HepG2 (cell line): ENCODE results near the gene SPECC1L. TPM values are rescaled to one million over a fixed set of nuclear protein-coding genes. Genes with fewer than 3 reads are reported as not detected.

Experiments used
- ARNT2 ChIP-seq: sonication (generic); formaldehyde crosslinking; IDR thresholded peaks from 2 replicates; pipeline ENCODE4 v1.8.0; 2022; ENCODE audit warnings: mild to moderate bottlenecking, low read depth, missing genetic modification reagents, moderate library complexity
- HES4 ChIP-seq: sonication (generic); formaldehyde crosslinking; IDR thresholded peaks from 2 replicates; pipeline ENCODE4 v1.9.0; 2021; ENCODE audit warnings: mild to moderate bottlenecking, missing genetic modification reagents, borderline replicate concordance
- MTERF4 ChIP-seq: sonication (generic); formaldehyde crosslinking; IDR thresholded peaks from 2 replicates; pipeline ENCODE4 v1.8.0; 2023; ENCODE audit warnings: mild to moderate bottlenecking, missing genetic modification reagents
- NFKB2 ChIP-seq: sonication (generic); formaldehyde crosslinking; IDR thresholded peaks from 2 replicates; pipeline ENCODE4 v1.4.0; 2020; ENCODE audit warnings: missing genetic modification reagents, borderline replicate concordance
- polyA plus RNA-seq, 8 experiments: library from polyadenylated mRNA; depleted of rRNA in 3 of 8; stranded (reverse) in 7 of 8; unstranded in 1 of 8; fragments of >200 nt; fragmentation: Illumina TruSeq in 4 of 8; extraction: Trizol in 4 of 8; gene quantifications; 2 replicates each; pipeline versions ENCODE4 v1.2.1 to v1.2.3, GENCODE V29; 2011 to 2016; ENCODE audit warnings: low read depth in 4 of 8, missing spikeins in 1 of 8, mixed read lengths in 1 of 8; ENCODE audit not compliant: insufficient read depth in 1 of 8
- total RNA-seq, 5 experiments: library from RNA; depleted of rRNA; stranded (reverse); fragments of >200 nt; fragmentation: Illumina TruSeq; extraction: Trizol; gene quantifications; 2 replicates each; pipeline ENCODE4 v1.2.3, GENCODE V29; 2016; ENCODE audit warnings: low read depth in 1 of 5
- TF ChIP-seq, protein P1 (sequence below): sonication (generic); formaldehyde crosslinking; IDR thresholded peaks from 2 replicates; pipeline ENCODE4 v1.5.1; 2020; ENCODE audit warnings: mild to moderate bottlenecking, missing genetic modification reagents, moderate library complexity
- TF ChIP-seq, protein P2 (sequence below): sonication (generic); formaldehyde crosslinking; IDR thresholded peaks from 2 replicates; pipeline ENCODE4 v1.9.0; 2022; ENCODE audit warnings: missing genetic modification reagents, mild to moderate bottlenecking, borderline replicate concordance
- TF ChIP-seq, protein P3 (sequence below): sonication (generic); formaldehyde crosslinking; conservative IDR thresholded peaks from 2 replicates; pipeline ENCODE4 v1.4.0; 2020; ENCODE audit warnings: missing genetic modification reagents

Gene SPECC1L
- total and polyA plus RNA-seq, 2 of the 13 experiments (the other 11 are each of a cell fraction or from before 2014, with no cell fraction given), result 14.1 to 30.3 TPM

DNA sequence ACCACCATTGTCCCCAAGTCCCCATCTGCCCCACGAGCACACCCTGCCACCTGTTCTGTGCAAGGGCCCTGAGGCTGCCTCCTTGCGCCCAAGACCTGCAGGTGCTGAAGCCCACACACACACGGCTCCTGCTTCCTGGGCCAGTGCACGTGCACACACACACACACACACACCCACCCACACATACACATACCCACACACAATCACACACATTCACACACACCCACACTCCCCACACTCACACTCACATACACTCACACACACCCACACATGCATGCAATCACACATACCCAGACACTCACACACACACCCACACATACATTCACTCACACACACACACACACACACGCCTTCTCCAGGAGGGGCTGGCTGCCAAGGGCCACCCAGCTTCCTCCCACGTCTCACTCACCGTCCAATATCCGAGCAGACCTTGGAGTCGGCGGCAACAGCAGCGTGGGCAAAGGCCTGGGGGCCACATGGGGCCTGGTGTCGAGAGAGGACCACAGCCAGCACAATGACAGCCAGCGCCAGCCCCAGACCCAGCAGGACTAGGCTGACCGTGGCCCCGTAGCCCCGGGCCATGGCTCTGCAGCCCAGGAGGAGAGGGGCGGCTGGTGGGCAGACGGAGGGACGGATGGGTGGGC, 26.4 kb upstream of the SPECC1L start (continued):
- TF ChIP-seq, protein P1, sequence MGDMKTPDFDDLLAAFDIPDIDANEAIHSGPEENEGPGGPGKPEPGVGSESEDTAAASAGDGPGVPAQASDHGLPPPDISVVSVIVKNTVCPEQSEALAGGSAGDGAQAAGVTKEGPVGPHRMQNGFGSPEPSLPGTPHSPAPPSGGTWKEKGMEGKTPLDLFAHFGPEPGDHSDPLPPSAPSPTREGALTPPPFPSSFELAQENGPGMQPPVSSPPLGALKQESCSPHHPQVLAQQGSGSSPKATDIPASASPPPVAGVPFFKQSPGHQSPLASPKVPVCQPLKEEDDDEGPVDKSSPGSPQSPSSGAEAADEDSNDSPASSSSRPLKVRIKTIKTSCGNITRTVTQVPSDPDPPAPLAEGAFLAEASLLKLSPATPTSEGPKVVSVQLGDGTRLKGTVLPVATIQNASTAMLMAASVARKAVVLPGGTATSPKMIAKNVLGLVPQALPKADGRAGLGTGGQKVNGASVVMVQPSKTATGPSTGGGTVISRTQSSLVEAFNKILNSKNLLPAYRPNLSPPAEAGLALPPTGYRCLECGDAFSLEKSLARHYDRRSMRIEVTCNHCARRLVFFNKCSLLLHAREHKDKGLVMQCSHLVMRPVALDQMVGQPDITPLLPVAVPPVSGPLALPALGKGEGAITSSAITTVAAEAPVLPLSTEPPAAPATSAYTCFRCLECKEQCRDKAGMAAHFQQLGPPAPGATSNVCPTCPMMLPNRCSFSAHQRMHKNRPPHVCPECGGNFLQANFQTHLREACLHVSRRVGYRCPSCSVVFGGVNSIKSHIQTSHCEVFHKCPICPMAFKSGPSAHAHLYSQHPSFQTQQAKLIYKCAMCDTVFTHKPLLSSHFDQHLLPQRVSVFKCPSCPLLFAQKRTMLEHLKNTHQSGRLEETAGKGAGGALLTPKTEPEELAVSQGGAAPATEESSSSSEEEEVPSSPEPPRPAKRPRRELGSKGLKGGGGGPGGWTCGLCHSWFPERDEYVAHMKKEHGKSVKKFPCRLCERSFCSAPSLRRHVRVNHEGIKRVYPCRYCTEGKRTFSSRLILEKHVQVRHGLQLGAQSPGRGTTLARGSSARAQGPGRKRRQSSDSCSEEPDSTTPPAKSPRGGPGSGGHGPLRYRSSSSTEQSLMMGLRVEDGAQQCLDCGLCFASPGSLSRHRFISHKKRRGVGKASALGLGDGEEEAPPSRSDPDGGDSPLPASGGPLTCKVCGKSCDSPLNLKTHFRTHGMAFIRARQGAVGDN (CRISPR knock-in tag), result peak; percentile 75
- TF ChIP-seq MTERF4 (CRISPR knock-in tag) (no peak), ARNT2 (CRISPR knock-in tag) (0 out of 2 replicates have a peak, but pooled peaks have one; percentile 51), HES4 (CRISPR knock-in tag) (no peak), NFKB2 (no peak)
- TF ChIP-seq, protein P2, sequence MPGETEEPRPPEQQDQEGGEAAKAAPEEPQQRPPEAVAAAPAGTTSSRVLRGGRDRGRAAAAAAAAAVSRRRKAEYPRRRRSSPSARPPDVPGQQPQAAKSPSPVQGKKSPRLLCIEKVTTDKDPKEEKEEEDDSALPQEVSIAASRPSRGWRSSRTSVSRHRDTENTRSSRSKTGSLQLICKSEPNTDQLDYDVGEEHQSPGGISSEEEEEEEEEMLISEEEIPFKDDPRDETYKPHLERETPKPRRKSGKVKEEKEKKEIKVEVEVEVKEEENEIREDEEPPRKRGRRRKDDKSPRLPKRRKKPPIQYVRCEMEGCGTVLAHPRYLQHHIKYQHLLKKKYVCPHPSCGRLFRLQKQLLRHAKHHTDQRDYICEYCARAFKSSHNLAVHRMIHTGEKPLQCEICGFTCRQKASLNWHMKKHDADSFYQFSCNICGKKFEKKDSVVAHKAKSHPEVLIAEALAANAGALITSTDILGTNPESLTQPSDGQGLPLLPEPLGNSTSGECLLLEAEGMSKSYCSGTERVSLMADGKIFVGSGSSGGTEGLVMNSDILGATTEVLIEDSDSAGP, result peak; percentile 31
- TF ChIP-seq, protein P3, sequence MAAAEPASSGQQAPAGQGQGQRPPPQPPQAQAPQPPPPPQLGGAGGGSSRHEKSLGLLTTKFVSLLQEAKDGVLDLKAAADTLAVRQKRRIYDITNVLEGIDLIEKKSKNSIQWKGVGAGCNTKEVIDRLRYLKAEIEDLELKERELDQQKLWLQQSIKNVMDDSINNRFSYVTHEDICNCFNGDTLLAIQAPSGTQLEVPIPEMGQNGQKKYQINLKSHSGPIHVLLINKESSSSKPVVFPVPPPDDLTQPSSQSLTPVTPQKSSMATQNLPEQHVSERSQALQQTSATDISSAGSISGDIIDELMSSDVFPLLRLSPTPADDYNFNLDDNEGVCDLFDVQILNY (CRISPR knock-in tag), result no peak
